Natural killer cell treated with Interleukin-12 subunit alpha and Interleukin-12 subunit beta and Interleukin-15 and Interleukin-18, amount 100 ng/mL, for 72 hours (primary cell): ENCODE results near the gene HHIPL1. TPM values are rescaled to one million over a fixed set of nuclear protein-coding genes. Genes with fewer than 3 reads are reported as not detected.
"Not testable (repeated sequence)": the region's sequence is repeated elsewhere in the genome, so short reads cannot be mapped to it uniquely, and the experiment has no call there.

Experiments
- ATAC-seq, 2 donors: fragments of 150-1000 bp; cut with Tn5 transposase in 1 of 2; sonication (Bioruptor Pico), chemical (Tn5 transposase) in 1 of 2; 2 replicates each; pipeline ENCODE4 v1.10.0; 2021
- DNase-seq: peaks from one replicate; pipeline ENCODE4 v3.0.0; 2022; ENCODE audit warnings: low spot score
- H3K27ac Mint-ChIP-seq, 2 donors: 1 replicate in 1 of 2; 2 replicates in 1 of 2; pipeline ENCODE4 v1.8.0; 2022; ENCODE audit warnings: mixed read lengths in 2 of 2, mild to moderate bottlenecking in 1 of 2, moderate library complexity in 1 of 2
- H3K27me3 Mint-ChIP-seq, 2 donors: 1 replicate in 1 of 2; 2 replicates in 1 of 2; pipeline ENCODE4 v1.8.0; 2022; ENCODE audit warnings: mixed read lengths in 2 of 2
- H3K36me3 Mint-ChIP-seq: one replicate; pipeline ENCODE4 v1.8.0; 2022; ENCODE audit warnings: mixed read lengths
- H3K4me1 Mint-ChIP-seq, 2 donors: 1 replicate in 1 of 2; 2 replicates in 1 of 2; pipeline ENCODE4 v1.8.0; 2022; ENCODE audit warnings: low read depth in 2 of 2, mixed read lengths in 2 of 2, mild to moderate bottlenecking in 1 of 2
- H3K4me3 Mint-ChIP-seq: one replicate; pipeline ENCODE4 v1.8.0; 2022; ENCODE audit warnings: mixed read lengths
- H3K9me3 Mint-ChIP-seq: 2 replicates; pipeline ENCODE4 v1.8.0; 2022; ENCODE audit warnings: mixed read lengths
- total RNA-seq, 2 donors: library from RNA; stranded (reverse); gene quantifications; one replicate each; pipeline ENCODE4 v1.2.3, GENCODE V29; 2022

The HHIPL1 gene
- total RNA-seq, 2 donors from 2014 or later, result not detected

GRCh38 chr14:99633918-99634317, 11.0 kb upstream of the HHIPL1 start:
- DNase-seq, result no peak
- no peak overlapping the region for H3K27ac Mint-ChIP-seq
- H3K27me3 Mint-ChIP-seq, result peaks cover 0 to 3% of the 10 kb centered on the region in 2 donors
- peaks cover 2% of the 10 kb centered on the region in 2 donors for H3K4me1 Mint-ChIP-seq
- H3K36me3 Mint-ChIP-seq, result no peaks in the 10 kb centered on the region
- H3K9me3 Mint-ChIP-seq, result no peaks in the 10 kb centered on the region
- no peak overlapping the region for H3K4me3 Mint-ChIP-seq
- no peak for ATAC-seq

GRCh38 chr14:99634443-99634842, 10.5 kb upstream of the HHIPL1 start:
- Mint-ChIP-seq H3K27me3 (peaks cover 0 to 3% of the 10 kb centered on the region in 2 donors), H3K9me3 (no peaks in the 10 kb centered on the region), H3K4me3 (no peak overlapping the region), H3K36me3 (no peaks in the 10 kb centered on the region), H3K4me1 (no peaks in the 10 kb centered on the region), H3K27ac (no peak overlapping the region)
- ATAC-seq, result no peak
- no peak for DNase-seq

- peaks cover 0 to 3% of the 10 kb centered on the region in 2 donors for H3K27me3 Mint-ChIP-seq
- ATAC-seq (no peak), DNase-seq (no peak)
- H3K4me1 Mint-ChIP-seq, result no peaks in the 10 kb centered on the region
- no peaks in the 10 kb centered on the region for H3K36me3 Mint-ChIP-seq
- no peak overlapping the region for H3K27ac Mint-ChIP-seq
- H3K9me3 Mint-ChIP-seq, result no peaks in the 10 kb centered on the region
- H3K4me3 Mint-ChIP-seq, result no peak overlapping the region
Observed at GRCh38 chr14:99635116-99635515, 9.8 kb upstream of the HHIPL1 start.

DNA sequence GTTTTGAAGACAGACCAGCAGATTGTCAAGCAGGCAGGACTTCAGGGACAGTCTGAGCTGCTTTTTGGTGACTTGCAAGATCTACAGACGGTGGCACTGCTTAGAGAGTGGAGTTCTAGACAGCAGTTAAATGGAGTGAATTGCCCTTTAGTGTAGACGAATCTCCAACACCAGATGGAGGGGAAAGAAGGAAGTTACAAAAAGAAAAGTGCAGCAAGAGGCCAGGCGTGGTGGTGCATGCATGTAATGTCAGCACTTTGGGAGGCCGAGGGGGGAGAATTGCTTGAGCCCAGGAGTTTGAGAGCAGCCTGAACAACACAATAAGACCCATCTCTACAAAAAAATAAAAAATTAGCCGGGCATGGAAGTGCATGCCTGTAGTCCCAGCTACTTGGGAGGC, 8.4 kb upstream of the HHIPL1 start:
- Mint-ChIP-seq H3K4me1 (no peaks in the 10 kb centered on the region), H3K9me3 (no peaks in the 10 kb centered on the region), H3K4me3 (no peak overlapping the region), H3K27me3 (peaks cover 0 to 3% of the 10 kb centered on the region in 2 donors), H3K27ac (no peak overlapping the region), H3K36me3 (no peaks in the 10 kb centered on the region)
- no peak for DNase-seq
- ATAC-seq, result no peak

DNA sequence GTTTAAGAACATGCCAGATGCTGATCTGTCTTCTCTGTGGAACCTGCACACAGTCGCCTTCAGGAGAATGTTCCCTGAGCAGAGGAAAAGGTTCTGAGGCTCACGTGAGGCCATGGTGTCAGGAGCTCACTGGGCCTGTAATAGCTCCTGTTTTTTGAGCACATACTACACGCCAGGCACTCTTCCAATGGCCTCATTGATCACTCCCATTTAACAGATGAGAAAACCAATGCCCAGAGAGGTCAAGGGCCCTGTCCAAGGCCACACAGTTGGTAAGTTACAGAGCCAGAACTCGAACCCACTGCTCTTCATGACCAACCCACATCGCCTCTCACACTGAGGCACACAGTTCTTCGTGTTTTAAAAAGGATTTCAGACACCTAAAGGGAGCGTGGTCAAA, 7.3 kb upstream of the HHIPL1 start:
- H3K4me3 Mint-ChIP-seq, result no peak overlapping the region
- no peaks in the 10 kb centered on the region for H3K9me3 Mint-ChIP-seq
- no peaks in the 10 kb centered on the region for H3K36me3 Mint-ChIP-seq
- H3K27ac Mint-ChIP-seq, result no peak overlapping the region
- ATAC-seq, result no peak
- DNase-seq, result no peak
- H3K4me1 Mint-ChIP-seq, result no peaks in the 10 kb centered on the region
- H3K27me3 Mint-ChIP-seq, result peaks cover 0 to 2% of the 10 kb centered on the region in 2 donors

GRCh38 chr14:99642771-99643170, 2.2 kb upstream of the HHIPL1 start:
- not testable (repeated sequence) for H3K4me1 Mint-ChIP-seq, H3K27ac Mint-ChIP-seq, DNase-seq, H3K36me3 Mint-ChIP-seq, ATAC-seq, H3K9me3 Mint-ChIP-seq, H3K4me3 Mint-ChIP-seq
- peaks cover 5 to 11% of the 10 kb centered on the region in 2 donors for H3K27me3 Mint-ChIP-seq

DNA sequence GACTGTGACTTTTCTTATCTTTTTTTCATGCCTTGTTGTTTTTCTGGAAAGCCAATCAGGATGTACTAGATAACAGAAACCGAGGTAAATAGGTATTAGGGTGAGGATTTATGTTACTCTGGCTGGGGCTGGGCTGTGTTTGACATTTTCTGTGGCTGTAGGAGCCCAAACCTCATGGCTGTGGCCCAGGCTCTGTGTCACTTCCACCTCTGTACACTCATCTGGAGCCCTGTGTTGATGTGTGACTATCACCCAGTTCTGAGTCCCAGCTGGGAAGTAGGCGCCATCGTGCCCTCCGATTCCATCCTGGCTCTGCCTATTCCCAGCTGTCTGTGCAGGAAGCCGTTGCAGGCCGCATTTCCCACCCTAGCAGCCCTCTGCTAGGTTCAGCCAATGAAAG, 1.6 kb upstream of the HHIPL1 start:
- H3K4me3 Mint-ChIP-seq, result no peak overlapping the region
- H3K9me3 Mint-ChIP-seq, result no peaks in the 10 kb centered on the region
- H3K36me3 Mint-ChIP-seq, result no peaks in the 10 kb centered on the region
- peaks cover 5 to 11% of the 10 kb centered on the region in 2 donors for H3K27me3 Mint-ChIP-seq
- no peak for DNase-seq
- H3K27ac Mint-ChIP-seq, result no peak overlapping the region
- no peak for ATAC-seq
- no peaks in the 10 kb centered on the region for H3K4me1 Mint-ChIP-seq

- ATAC-seq, result no peak
- DNase-seq, result no peak
- Mint-ChIP-seq H3K4me1 (no peaks in the 10 kb centered on the region), H3K27ac (no peak overlapping the region), H3K4me3 (no peak overlapping the region), H3K36me3 (no peaks in the 10 kb centered on the region), H3K27me3 (peaks cover 5 to 11% of the 10 kb centered on the region in 2 donors), H3K9me3 (no peaks in the 10 kb centered on the region)
Observed at GRCh38 chr14:99644035-99644587, 818 bp upstream of the HHIPL1 start.

GRCh38 chr14:99645545-99646505, 896 bp downstream of the HHIPL1 start:
- DNase-seq, result no peak
- peaks cover 5 to 11% of the 10 kb centered on the region in 2 donors for H3K27me3 Mint-ChIP-seq
- no peak for ATAC-seq
- H3K4me1 Mint-ChIP-seq, result no peaks in the 10 kb centered on the region
- no peak overlapping the region for H3K27ac Mint-ChIP-seq
- no peak overlapping the region for H3K4me3 Mint-ChIP-seq
- no peaks in the 10 kb centered on the region for H3K36me3 Mint-ChIP-seq
- H3K9me3 Mint-ChIP-seq, result no peaks in the 10 kb centered on the region

GRCh38 chr14:99647411-99647810, 2.5 kb downstream of the HHIPL1 start:
- no peak overlapping the region for H3K4me3 Mint-ChIP-seq
- DNase-seq, result no peak
- H3K27ac Mint-ChIP-seq, result no peak overlapping the region
- no peaks in the 10 kb centered on the region for H3K4me1 Mint-ChIP-seq
- H3K27me3 Mint-ChIP-seq, result peaks cover 12 to 19% of the 10 kb centered on the region in 2 donors
- no peaks in the 10 kb centered on the region for H3K9me3 Mint-ChIP-seq
- H3K36me3 Mint-ChIP-seq, result no peaks in the 10 kb centered on the region
- ATAC-seq, result no peak

GRCh38 chr14:99648027-99648784, 3.3 kb downstream of the HHIPL1 start:
- DNase-seq (no peak), ATAC-seq (no peak)
- Mint-ChIP-seq H3K4me3 (no peak overlapping the region), H3K9me3 (no peaks in the 10 kb centered on the region), H3K36me3 (no peaks in the 10 kb centered on the region), H3K27ac (no peak overlapping the region), H3K27me3 (peaks cover 12 to 19% of the 10 kb centered on the region in 2 donors), H3K4me1 (no peaks in the 10 kb centered on the region)

DNA sequence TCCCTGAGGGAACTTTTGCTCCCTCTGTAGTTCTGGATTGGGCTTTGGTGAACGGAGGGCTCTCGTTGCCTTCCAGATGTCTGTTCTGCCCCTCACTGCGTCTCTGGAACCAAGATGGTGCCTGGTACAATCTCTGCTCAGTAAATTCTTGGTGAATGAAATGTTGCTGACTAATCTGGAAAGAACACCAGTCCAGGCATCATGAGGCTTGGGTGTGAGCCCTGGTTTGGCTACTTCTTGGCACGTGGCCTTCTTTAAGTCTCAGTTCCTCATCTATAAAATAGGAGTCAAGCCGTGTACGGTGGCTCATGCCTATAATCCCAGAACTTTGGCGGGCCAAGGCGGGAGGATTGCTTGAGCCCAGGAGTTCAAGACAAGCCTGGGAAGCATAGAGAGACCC, 4.3 kb downstream of the HHIPL1 start:
- Mint-ChIP-seq H3K4me3 (no peak overlapping the region), H3K4me1 (no peaks in the 10 kb centered on the region), H3K27ac (no peak overlapping the region), H3K36me3 (no peaks in the 10 kb centered on the region), H3K27me3 (peaks cover 10 to 12% of the 10 kb centered on the region in 2 donors), H3K9me3 (no peaks in the 10 kb centered on the region)
- DNase-seq (no peak), ATAC-seq (no peak)

GRCh38 chr14:99649643-99650042, 4.7 kb downstream of the HHIPL1 start:
- peaks cover 9 to 12% of the 10 kb centered on the region in 2 donors for H3K27me3 Mint-ChIP-seq
- no peak overlapping the region for H3K4me3 Mint-ChIP-seq
- DNase-seq, result no peak
- no peaks in the 10 kb centered on the region for H3K4me1 Mint-ChIP-seq
- no peak overlapping the region for H3K27ac Mint-ChIP-seq
- ATAC-seq, result no peak
- H3K36me3 Mint-ChIP-seq, result no peaks in the 10 kb centered on the region
- H3K9me3 Mint-ChIP-seq, result no peaks in the 10 kb centered on the region

GRCh38 chr14:99650189-99650588, 5.3 kb downstream of the HHIPL1 start:
- Mint-ChIP-seq H3K4me3 (no peak overlapping the region), H3K4me1 (no peaks in the 10 kb centered on the region), H3K27ac (no peak overlapping the region), H3K27me3 (peaks cover 9 to 15% of the 10 kb centered on the region in 2 donors), H3K36me3 (no peaks in the 10 kb centered on the region), H3K9me3 (no peaks in the 10 kb centered on the region)
- ATAC-seq (no peak), DNase-seq (no peak)
